Tibial nerve (tissue), 4 donors: ENCODE results near the gene UPF1. TPM values are rescaled to one million over a fixed set of nuclear protein-coding genes. Genes with fewer than 3 reads are reported as not detected.

ENCODE experiments used
- DNase-seq, 2 donors: peaks; one replicate each; pipeline ENCODE4 v3.0.0-alpha.2; 2019; ENCODE audit warnings: low spot score in 2 of 2
- H3K27ac ChIP-seq, 4 donors: fragments of 200-600 bp; sonication (generic) in 3 of 4; one replicate each; pipeline ENCODE4 v1.5.1; 2017 to 2019; ENCODE audit warnings: mild to moderate bottlenecking in 1 of 4
- H3K27me3 ChIP-seq, 2 donors: fragments of 200-600 bp; sonication (generic) in 1 of 2; one replicate each; pipeline versions ENCODE4 v1.5.1 to v1.6.0; 2017 to 2019
- H3K36me3 ChIP-seq, 3 donors: fragments of 200-600 bp; sonication (generic); one replicate each; pipeline ENCODE4 v1.5.1; 2018 to 2019
- H3K4me1 ChIP-seq, 4 donors: fragments of 200-600 bp; sonication (generic) in 3 of 4; one replicate each; pipeline ENCODE4 v1.5.1; 2017 to 2019
- H3K4me3 ChIP-seq, 4 donors: fragments of 200-600 bp; sonication (generic) in 3 of 4; one replicate each; pipeline ENCODE4 v1.5.1; 2017 to 2019; ENCODE audit warnings: mild to moderate bottlenecking in 1 of 4, moderate library complexity in 1 of 4
- H3K9me3 ChIP-seq, 4 donors: fragments of 200-600 bp; sonication (generic) in 3 of 4; one replicate each; pipeline ENCODE4 v1.5.1; 2017 to 2019
- CTCF ChIP-seq, 5 experiments: fragments of 200-600 bp in 3 of 5; fragments of 450-650 bp in 2 of 5; sonication (generic) in 3 of 5; IDR thresholded peaks; one replicate each; pipeline ENCODE4 v1.5.1; 2016 to 2019; ENCODE audit warnings: antibody characterized with exemption in 5 of 5, mild to moderate bottlenecking in 3 of 5, moderate library complexity in 2 of 5
- EP300 ChIP-seq, 2 donors: sonication (generic); formaldehyde crosslinking; IDR thresholded peaks; one replicate each; pipeline ENCODE4 v1.6.1; 2017; ENCODE audit warnings: antibody characterized with exemption in 2 of 2, mild to moderate bottlenecking in 1 of 2
- POLR2A ChIP-seq, 2 donors: fragments of 450-650 bp; IDR thresholded peaks; one replicate each; pipeline ENCODE4 v1.6.1; 2017; ENCODE audit warnings: antibody characterized with exemption in 2 of 2, mild to moderate bottlenecking in 2 of 2, moderate library complexity in 2 of 2
- WGBS, 2 donors: methylation state at CpG; one replicate each; pipeline ENCODE4 v1.1.5; 2018; 5-methylcytosine and 5-hydroxymethylcytosine counted together
- total RNA-seq, 4 donors: library from RNA; depleted of rRNA; stranded (reverse); fragments of >200 nt; gene quantifications; one replicate each; pipeline ENCODE4 v1.1.0, GENCODE V29; 2016

UPF1 gene
- total RNA-seq, 4 donors from 2014 or later: 75.6 to 117 (median 87.9) TPM

- Histone ChIP-seq H3K9me3 (no peaks in the 10 kb centered on the region), H3K36me3 (no peaks in the 10 kb centered on the region), H3K27ac (no peak overlapping the region), H3K4me1 (peaks cover 0 to 6% (median 4%) of the 10 kb centered on the region in 4 donors), H3K27me3 (peaks cover 0 to 57% of the 10 kb centered on the region in 2 donors), H3K4me3 (no peak overlapping the region)
- TF ChIP-seq POLR2A (IDR thresholded peaks at IDR 0.05) (no peak), CTCF (IDR thresholded peaks at IDR 0.05) (no peak), EP300 (IDR thresholded peaks at IDR 0.05) (no peak)
- DNase-seq: no peak
These were observed 31.7 kb upstream of the UPF1 start for GRCh38 chr19:18800079-18800478.

- H3K27ac ChIP-seq: no peak overlapping the region
- 65 to 86% methylated on average over 4 to 9 of the region's 10 CpGs for WGBS, 2 donors
- H3K4me1 ChIP-seq: peaks cover 0 to 3% (median 1%) of the 10 kb centered on the region in 4 donors
- no peaks in the 10 kb centered on the region for H3K9me3 ChIP-seq
- no peak overlapping the region for H3K4me3 ChIP-seq
- no peaks in the 10 kb centered on the region for H3K36me3 ChIP-seq
- no peak for TF ChIP-seq EP300 (IDR thresholded peaks at IDR 0.05)
- no peak for TF ChIP-seq CTCF (IDR thresholded peaks at IDR 0.05)
- TF ChIP-seq POLR2A (IDR thresholded peaks at IDR 0.05): no peak
- no peak for DNase-seq
- peaks cover 0 to 52% of the 10 kb centered on the region in 2 donors for H3K27me3 ChIP-seq
These were observed 31.1 kb upstream of the UPF1 start for GRCh38 chr19:18800636-18801035.

GRCh38 chr19:18802354-18802753, 29.4 kb upstream of the UPF1 start:
- H3K4me1 ChIP-seq: no peaks in the 10 kb centered on the region
- H3K27ac ChIP-seq: no peak overlapping the region
- TF ChIP-seq CTCF (IDR thresholded peaks at IDR 0.05): no peak
- TF ChIP-seq EP300 (IDR thresholded peaks at IDR 0.05): no peak
- no peak for TF ChIP-seq POLR2A (IDR thresholded peaks at IDR 0.05)
- no peaks in the 10 kb centered on the region for H3K36me3 ChIP-seq
- no peaks in the 10 kb centered on the region for H3K9me3 ChIP-seq
- 60 to 66% methylated on average over 9 to 11 of the region's 11 CpGs for WGBS, 2 donors
- H3K27me3 ChIP-seq: peaks cover 0 to 38% of the 10 kb centered on the region in 2 donors
- H3K4me3 ChIP-seq: no peak overlapping the region
- DNase-seq: no peak

- H3K4me1 ChIP-seq: peaks cover 0 to 4% (median 0%) of the 10 kb centered on the region in 4 donors
- H3K9me3 ChIP-seq: no peaks in the 10 kb centered on the region
- WGBS, 2 donors: 87 to 90% methylated on average over 5 of the region's 5 CpGs
- H3K4me3 ChIP-seq: no peak overlapping the region
- no peak for TF ChIP-seq EP300 (IDR thresholded peaks at IDR 0.05)
- no peak overlapping the region for H3K27ac ChIP-seq
- no peak for DNase-seq
- no peaks in the 10 kb centered on the region for H3K36me3 ChIP-seq
- H3K27me3 ChIP-seq: peaks cover 0 to 34% of the 10 kb centered on the region in 2 donors
These were observed 28.1 kb upstream of the UPF1 start for GRCh38 chr19:18803550-18804138.

GRCh38 chr19:18804139-18804601, 27.6 kb upstream of the UPF1 start:
- H3K36me3 ChIP-seq: no peaks in the 10 kb centered on the region
- peaks cover 0 to 28% of the 10 kb centered on the region in 2 donors for H3K27me3 ChIP-seq
- no peak for DNase-seq
- H3K9me3 ChIP-seq: no peaks in the 10 kb centered on the region
- 83 to 93% methylated on average over 12 to 15 of the region's 15 CpGs for WGBS, 2 donors
- TF ChIP-seq CTCF (IDR thresholded peaks at IDR 0.05) (no peak), POLR2A (IDR thresholded peaks at IDR 0.05) (no peak), EP300 (IDR thresholded peaks at IDR 0.05) (no peak)
- no peak overlapping the region for H3K4me3 ChIP-seq
- H3K4me1 ChIP-seq: peaks cover 0 to 9% (median 0%) of the 10 kb centered on the region in 4 donors
- no peak overlapping the region for H3K27ac ChIP-seq
